Measurements from ENCODE around the gene FAM98B.

FAM98B gene

GRCh38 chr15:38504680-38505467 is 50.9 kb downstream of the FAM98B start:
- TF ChIP-seq CTCF (conservative IDR thresholded peaks at IDR 0.05; ENCODE audit: low read depth, low read length) = no peak
- H3K27ac ChIP-seq = no peak overlapping the region
- no peaks in the 10 kb centered on the region for H3K79me2 ChIP-seq (ENCODE audit: insufficient read depth, low read depth)
- H4K20me1 ChIP-seq (ENCODE audit: insufficient read depth) = no peaks in the 10 kb centered on the region
- no peaks in the 10 kb centered on the region for H3K27me3 ChIP-seq (ENCODE audit: insufficient read depth, low read depth)
- no peak overlapping the region for H3K4me2 ChIP-seq
- no peak overlapping the region for H3K4me3 ChIP-seq (IDR thresholded peaks at IDR 0.05; ENCODE audit: insufficient read depth, low read depth, low read length)
- no peak overlapping the region for H2AFZ ChIP-seq (ENCODE audit: low read depth)
- no peaks in the 10 kb centered on the region for H3K36me3 ChIP-seq (ENCODE audit: insufficient read depth)
- no peaks in the 10 kb centered on the region for H3K4me1 ChIP-seq (ENCODE audit: low read depth, poor library complexity, severe bottlenecking)
- no peak overlapping the region for H3K9ac ChIP-seq

DNA sequence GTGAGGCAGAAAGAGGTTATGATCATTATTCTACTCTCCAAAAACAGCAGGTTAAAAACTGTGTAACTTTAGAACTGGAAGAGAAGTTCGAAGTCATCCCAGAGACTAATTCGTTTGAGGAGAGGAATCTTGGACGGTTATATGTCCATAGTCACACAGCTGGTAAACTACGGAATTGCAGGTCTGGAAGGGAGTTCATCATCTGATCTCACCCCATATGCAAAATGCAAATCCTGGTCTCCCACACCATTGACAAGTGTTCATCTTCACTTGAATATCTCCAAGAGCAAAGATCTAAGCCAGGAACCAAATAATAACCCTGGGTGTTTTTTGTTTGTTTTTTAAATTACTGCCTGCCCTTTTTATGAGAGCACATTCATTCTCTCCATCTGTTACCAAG is 53.1 kb downstream of the FAM98B start:
- Histone ChIP-seq H3K9ac (no peak overlapping the region), H4K20me1 (ENCODE audit: insufficient read depth) (no peaks in the 10 kb centered on the region), H3K27me3 (ENCODE audit: insufficient read depth, low read depth) (no peaks in the 10 kb centered on the region), H3K4me1 (ENCODE audit: low read depth, poor library complexity, severe bottlenecking) (no peaks in the 10 kb centered on the region), H3K79me2 (ENCODE audit: insufficient read depth, low read depth) (no peaks in the 10 kb centered on the region), H3K4me2 (no peak overlapping the region), H2AFZ (ENCODE audit: low read depth) (no peak overlapping the region), H3K27ac (no peak overlapping the region), H3K36me3 (ENCODE audit: insufficient read depth) (no peaks in the 10 kb centered on the region), H3K4me3 (IDR thresholded peaks at IDR 0.05; ENCODE audit: insufficient read depth, low read depth, low read length) (no peak overlapping the region)
- no peak for TF ChIP-seq CTCF (conservative IDR thresholded peaks at IDR 0.05; ENCODE audit: low read depth, low read length)

GRCh38 chr15:38507570-38507969 is 53.6 kb downstream of the FAM98B start:
- Histone ChIP-seq H3K79me2 (ENCODE audit: insufficient read depth, low read depth) (no peaks in the 10 kb centered on the region), H3K4me3 (IDR thresholded peaks at IDR 0.05; ENCODE audit: insufficient read depth, low read depth, low read length) (no peak overlapping the region), H3K36me3 (ENCODE audit: insufficient read depth) (no peaks in the 10 kb centered on the region), H3K27ac (no peak overlapping the region), H3K27me3 (ENCODE audit: insufficient read depth, low read depth) (no peaks in the 10 kb centered on the region), H3K4me1 (ENCODE audit: low read depth, poor library complexity, severe bottlenecking) (no peaks in the 10 kb centered on the region), H2AFZ (ENCODE audit: low read depth) (no peak overlapping the region), H4K20me1 (ENCODE audit: insufficient read depth) (no peaks in the 10 kb centered on the region), H3K9ac (no peak overlapping the region), H3K4me2 (no peak overlapping the region)
- no peak for TF ChIP-seq CTCF (conservative IDR thresholded peaks at IDR 0.05; ENCODE audit: low read depth, low read length)

DNA sequence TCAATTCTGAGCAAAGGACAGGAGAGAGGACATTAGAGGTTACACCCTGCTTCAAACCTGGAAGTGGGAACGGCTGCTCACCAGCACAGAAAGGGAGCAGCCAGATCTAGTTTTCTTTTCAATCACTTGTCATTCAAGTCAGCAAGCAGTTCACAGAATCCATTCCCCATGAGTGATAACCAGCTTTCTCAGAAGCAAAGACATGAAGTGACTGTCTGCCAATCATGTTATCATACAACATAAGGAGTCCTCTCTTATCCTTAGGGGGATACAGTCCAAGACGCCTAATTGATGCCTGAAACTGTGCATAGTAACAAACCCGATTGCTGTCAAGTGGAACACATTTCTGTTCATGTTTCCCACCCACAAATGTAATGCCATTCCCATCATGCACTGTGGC is 54.7 kb downstream of the FAM98B start:
- Histone ChIP-seq H4K20me1 (ENCODE audit: insufficient read depth) (no peaks in the 10 kb centered on the region), H3K27me3 (ENCODE audit: insufficient read depth, low read depth) (no peaks in the 10 kb centered on the region), H2AFZ (ENCODE audit: low read depth) (no peak overlapping the region), H3K36me3 (ENCODE audit: insufficient read depth) (no peaks in the 10 kb centered on the region), H3K4me1 (ENCODE audit: low read depth, poor library complexity, severe bottlenecking) (no peaks in the 10 kb centered on the region), H3K79me2 (ENCODE audit: insufficient read depth, low read depth) (no peaks in the 10 kb centered on the region), H3K9ac (no peak overlapping the region), H3K4me3 (IDR thresholded peaks at IDR 0.05; ENCODE audit: insufficient read depth, low read depth, low read length) (no peak overlapping the region), H3K27ac (no peak overlapping the region), H3K4me2 (no peak overlapping the region)
- TF ChIP-seq CTCF (conservative IDR thresholded peaks at IDR 0.05; ENCODE audit: low read depth, low read length) = no peak
